ENCODE results near the gene TNKS1BP1.
"Not testable (repeated sequence)": the region's sequence is repeated elsewhere in the genome, so short reads cannot be mapped to it uniquely, and the experiment has no call there.

DNA sequence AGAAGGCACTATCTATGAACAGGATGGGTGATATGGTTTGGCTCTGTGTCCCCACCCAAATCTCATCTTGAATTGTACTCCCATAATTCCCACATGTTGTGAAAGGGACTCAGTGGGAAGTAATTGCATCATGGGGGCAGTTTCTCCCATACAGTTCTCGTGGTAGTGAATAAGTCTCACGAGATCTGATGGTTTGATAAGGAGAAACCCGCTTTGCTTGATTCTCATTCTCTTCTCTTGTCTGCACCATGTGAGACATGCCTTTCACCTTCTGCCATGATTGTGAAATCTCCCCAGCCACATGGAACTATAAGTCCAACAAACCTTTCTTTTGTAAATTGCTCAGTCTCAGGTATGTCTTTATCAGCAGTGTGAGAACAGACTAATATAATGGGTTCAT lies 28.5 kb downstream of the TNKS1BP1 start:
- not testable (repeated sequence) for TF ChIP-seq TBP (optimal IDR thresholded peaks at IDR 0.05; ENCODE audit: low read depth, low read length); SMC3 (conservative IDR thresholded peaks at IDR 0.05; ENCODE audit: insufficient read depth, low read depth, low read length); HDAC1 (IDR thresholded peaks at IDR 0.05); NRF1 (conservative IDR thresholded peaks at IDR 0.05 in 1 of 2, IDR thresholded peaks at IDR 0.05 in 1 of 2); GTF2E2 (tag; IDR thresholded peaks at IDR 0.05); RCOR1 (IDR thresholded peaks at IDR 0.05; ENCODE audit: borderline replicate concordance in 1 of 2, low read depth in 2 of 2, low read length in 2 of 2); ASH1L (IDR thresholded peaks at IDR 0.05; ENCODE audit: borderline replicate concordance, low read depth, partially characterized antibody); GATA2 (CRISPR knock-in tag; IDR thresholded peaks at IDR 0.05)
- TF ChIP-seq, protein P1, sequence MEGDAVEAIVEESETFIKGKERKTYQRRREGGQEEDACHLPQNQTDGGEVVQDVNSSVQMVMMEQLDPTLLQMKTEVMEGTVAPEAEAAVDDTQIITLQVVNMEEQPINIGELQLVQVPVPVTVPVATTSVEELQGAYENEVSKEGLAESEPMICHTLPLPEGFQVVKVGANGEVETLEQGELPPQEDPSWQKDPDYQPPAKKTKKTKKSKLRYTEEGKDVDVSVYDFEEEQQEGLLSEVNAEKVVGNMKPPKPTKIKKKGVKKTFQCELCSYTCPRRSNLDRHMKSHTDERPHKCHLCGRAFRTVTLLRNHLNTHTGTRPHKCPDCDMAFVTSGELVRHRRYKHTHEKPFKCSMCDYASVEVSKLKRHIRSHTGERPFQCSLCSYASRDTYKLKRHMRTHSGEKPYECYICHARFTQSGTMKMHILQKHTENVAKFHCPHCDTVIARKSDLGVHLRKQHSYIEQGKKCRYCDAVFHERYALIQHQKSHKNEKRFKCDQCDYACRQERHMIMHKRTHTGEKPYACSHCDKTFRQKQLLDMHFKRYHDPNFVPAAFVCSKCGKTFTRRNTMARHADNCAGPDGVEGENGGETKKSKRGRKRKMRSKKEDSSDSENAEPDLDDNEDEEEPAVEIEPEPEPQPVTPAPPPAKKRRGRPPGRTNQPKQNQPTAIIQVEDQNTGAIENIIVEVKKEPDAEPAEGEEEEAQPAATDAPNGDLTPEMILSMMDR (IDR thresholded peaks at IDR 0.05 in 2 of 3, conservative IDR thresholded peaks at IDR 0.05 in 1 of 3; ENCODE audit: insufficient read depth in 2 of 3, low read depth in 1 of 3, low read length in 3 of 3) = not testable (repeated sequence)
- TF ChIP-seq, protein P2, sequence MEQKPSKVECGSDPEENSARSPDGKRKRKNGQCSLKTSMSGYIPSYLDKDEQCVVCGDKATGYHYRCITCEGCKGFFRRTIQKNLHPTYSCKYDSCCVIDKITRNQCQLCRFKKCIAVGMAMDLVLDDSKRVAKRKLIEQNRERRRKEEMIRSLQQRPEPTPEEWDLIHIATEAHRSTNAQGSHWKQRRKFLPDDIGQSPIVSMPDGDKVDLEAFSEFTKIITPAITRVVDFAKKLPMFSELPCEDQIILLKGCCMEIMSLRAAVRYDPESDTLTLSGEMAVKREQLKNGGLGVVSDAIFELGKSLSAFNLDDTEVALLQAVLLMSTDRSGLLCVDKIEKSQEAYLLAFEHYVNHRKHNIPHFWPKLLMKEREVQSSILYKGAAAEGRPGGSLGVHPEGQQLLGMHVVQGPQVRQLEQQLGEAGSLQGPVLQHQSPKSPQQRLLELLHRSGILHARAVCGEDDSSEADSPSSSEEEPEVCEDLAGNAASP (IDR thresholded peaks at IDR 0.05) = not testable (repeated sequence)

Measured in K562 (cell line).